SK-N-MC (cell line): ENCODE data around the gene PTPRN2.

Experiments
- DNase-seq: peaks from one replicate; pipeline ENCODE4 v3.0.0-alpha.2; 2011; ENCODE audit warnings: low read depth, low spot score
- H3K27ac ChIP-seq: fragments of 200-600 bp; sonication (generic); 2 replicates; pipeline ENCODE4 v1.5.1; 2016; ENCODE audit warnings: mixed run types
- H3K36me3 ChIP-seq: fragments of 200-600 bp; sonication (generic); 2 replicates; pipeline ENCODE4 v1.6.1; 2017; ENCODE audit warnings: antibody characterized with exemption, low read length, mixed read lengths; ENCODE audit not compliant: insufficient read depth
- H3K4me3 ChIP-seq: fragments of 200-600 bp; sonication (generic); 2 replicates; pipeline ENCODE4 v1.5.1; 2016
- H3K9ac ChIP-seq: fragments of 200-600 bp; sonication (generic); 2 replicates; pipeline ENCODE4 v1.8.0; 2017; ENCODE audit warnings: mixed run types, mixed read lengths; ENCODE audit not compliant: insufficient read length
- H3K9me3 ChIP-seq: fragments of 200-600 bp; sonication (generic); 2 replicates; pipeline ENCODE4 v1.6.1; 2017; ENCODE audit warnings: low read depth, mild to moderate bottlenecking, antibody characterized with exemption, low read length, moderate library complexity, mixed read lengths
- EZH2 ChIP-seq: fragments of 200-600 bp; sonication (generic); IDR thresholded peaks from one replicate; pipeline ENCODE4 v1.6.1; 2017; ENCODE audit warnings: antibody characterized with exemption
- FOXP2 ChIP-seq: optimal IDR thresholded peaks from 2 replicates; pipeline ENCODE3; 2011; ENCODE audit warnings: mild to moderate bottlenecking, moderate library complexity; ENCODE audit not compliant: insufficient read depth; ENCODE audit errors: extremely low read length, control extremely low read depth
- POLR2AphosphoS5 ChIP-seq: IDR thresholded peaks from 2 replicates; pipeline ENCODE4 v1.6.1; 2012; ENCODE audit warnings: mild to moderate bottlenecking, low read depth, low read length, borderline replicate concordance

Gene PTPRN2

DNA sequence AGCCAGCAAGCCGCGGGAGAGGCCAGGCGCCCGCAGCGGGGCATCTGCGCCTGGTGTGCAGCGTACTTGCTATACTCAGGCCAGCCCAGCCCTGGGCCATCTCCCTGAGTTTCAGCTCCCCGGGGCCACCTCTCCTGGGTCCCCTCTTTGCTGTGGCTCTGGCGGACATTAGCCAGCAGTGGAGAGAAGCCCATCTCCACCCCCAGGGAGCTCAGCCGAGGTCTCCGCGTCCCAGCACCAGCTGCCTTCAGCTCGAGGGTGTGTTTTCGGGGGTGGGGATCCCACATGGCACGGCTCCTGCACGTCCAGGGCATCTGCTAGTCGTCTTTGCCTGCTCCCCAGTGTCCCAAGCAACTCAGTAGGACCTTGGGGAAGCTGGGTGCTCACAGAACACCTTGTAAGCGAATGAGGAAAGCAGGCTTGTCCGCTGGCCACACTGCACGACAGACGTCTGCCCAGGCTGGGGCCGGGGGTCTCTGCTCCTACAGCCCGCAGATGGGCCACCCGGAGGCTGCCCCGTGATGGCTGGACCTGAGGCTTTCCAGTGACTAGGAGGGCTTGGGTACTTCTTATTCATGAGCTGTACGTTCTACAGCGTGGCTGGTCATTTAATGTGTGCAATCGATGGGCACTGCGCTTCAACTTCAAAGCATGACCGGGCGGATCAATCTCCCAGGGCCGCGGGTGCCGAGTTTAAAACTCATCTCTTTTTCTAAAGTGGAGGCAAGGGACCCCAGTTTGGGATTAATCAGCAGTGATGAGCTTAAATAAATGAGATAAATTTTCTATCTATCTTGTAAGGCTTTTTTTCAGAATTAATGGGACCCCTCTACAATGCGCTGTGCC, 795.2 kb downstream of the PTPRN2 start:
- Histone ChIP-seq H3K27ac (no peak overlapping the region), H3K36me3 (no peaks in the 10 kb centered on the region), H3K9ac (no peak overlapping the region), H3K4me3 (no peak overlapping the region), H3K9me3 (no peaks in the 10 kb centered on the region)
- no peak for DNase-seq
- TF ChIP-seq FOXP2 (no peak), EZH2 (no peak), POLR2AphosphoS5 (no peak)

GRCh38 chr7:157791666-157792065, 796.0 kb downstream of the PTPRN2 start:
- no peaks in the 10 kb centered on the region for H3K9me3 ChIP-seq
- DNase-seq, result no peak

DNA sequence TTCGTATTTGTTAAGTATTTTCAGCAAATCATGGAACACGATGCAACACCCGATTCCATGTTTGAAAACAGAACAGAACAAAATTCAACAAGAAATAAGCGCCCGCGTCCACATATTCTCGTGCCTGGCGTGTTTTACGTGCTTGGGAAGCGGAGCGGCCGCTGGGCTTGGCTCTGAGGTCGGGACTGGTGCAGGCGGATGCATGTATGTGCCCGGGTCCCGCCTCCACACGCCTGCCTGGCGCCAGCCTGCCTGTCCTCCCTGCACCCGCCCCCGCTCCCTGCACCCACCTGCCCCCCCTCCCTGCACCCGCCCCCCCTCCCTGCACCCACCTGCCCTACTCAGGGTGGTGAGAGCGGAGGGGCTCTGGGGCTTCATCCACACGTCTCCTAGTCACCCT, 796.4 kb downstream of the PTPRN2 start:
- TF ChIP-seq FOXP2 (no peak), EZH2 (no peak)
- H3K4me3 ChIP-seq, result no peak overlapping the region
- no peak for DNase-seq
- no peak overlapping the region for H3K9ac ChIP-seq
- H3K9me3 ChIP-seq, result no peaks in the 10 kb centered on the region
- H3K27ac ChIP-seq, result no peak overlapping the region
- H3K36me3 ChIP-seq, result no peaks in the 10 kb centered on the region

More at GRCh38 chr7:157791666-157792065, 796.0 kb downstream of the PTPRN2 start:
- H3K9ac ChIP-seq, result no peak overlapping the region
- TF ChIP-seq FOXP2, result no peak
- TF ChIP-seq POLR2AphosphoS5, result no peak
- TF ChIP-seq EZH2, result no peak
- no peaks in the 10 kb centered on the region for H3K36me3 ChIP-seq
- no peak overlapping the region for H3K27ac ChIP-seq
- H3K4me3 ChIP-seq, result no peak overlapping the region

DNA sequence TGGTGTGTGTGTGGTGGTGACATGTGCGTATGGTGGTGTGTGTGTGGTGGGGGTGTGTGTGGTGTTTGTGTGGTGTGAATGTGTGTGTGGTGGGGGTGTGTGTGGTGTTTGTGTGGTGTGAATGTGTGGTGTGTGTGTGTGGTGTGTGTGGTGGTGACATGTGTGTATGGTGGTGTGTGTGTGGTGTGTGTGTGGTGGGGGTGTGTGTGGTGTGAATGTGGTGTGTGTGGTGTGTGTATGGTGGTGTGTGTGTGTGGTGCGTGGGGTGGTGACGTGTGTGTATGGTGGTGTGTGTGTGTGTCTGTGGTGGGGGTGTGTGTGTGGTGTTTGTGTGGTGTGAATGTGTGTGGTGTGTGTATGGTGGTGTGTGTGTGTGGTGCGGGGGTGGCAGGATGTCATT, 797.7 kb downstream of the PTPRN2 start:
- Histone ChIP-seq H3K4me3 (no peak overlapping the region), H3K27ac (no peak overlapping the region), H3K9me3 (no peaks in the 10 kb centered on the region), H3K36me3 (no peaks in the 10 kb centered on the region), H3K9ac (no peak overlapping the region)
- no peak for DNase-seq
- TF ChIP-seq EZH2, result no peak
- TF ChIP-seq FOXP2, result no peak
- TF ChIP-seq POLR2AphosphoS5, result no peak

DNA sequence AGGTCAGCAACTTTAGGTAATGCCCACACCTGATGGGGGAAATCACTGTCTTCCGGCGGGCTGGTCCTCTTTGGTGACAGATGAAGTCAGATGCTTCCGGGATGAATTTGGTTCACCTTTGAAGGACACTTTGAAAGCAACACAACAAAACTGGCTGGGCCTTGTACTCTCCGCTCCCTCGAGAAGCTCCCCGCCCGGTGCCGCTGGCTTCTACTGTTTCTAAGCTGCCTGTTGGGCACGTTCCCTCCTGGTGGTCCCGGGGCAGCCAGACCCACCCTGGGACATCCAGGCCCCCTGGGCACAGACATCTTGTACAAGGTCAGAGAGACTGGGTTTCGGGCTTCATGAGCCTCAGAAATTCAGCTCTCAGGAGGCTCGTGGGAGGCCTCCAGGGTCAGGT, 798.5 kb downstream of the PTPRN2 start:
- no peak overlapping the region for H3K9ac ChIP-seq
- no peaks in the 10 kb centered on the region for H3K9me3 ChIP-seq
- no peak overlapping the region for H3K27ac ChIP-seq
- no peaks in the 10 kb centered on the region for H3K36me3 ChIP-seq
- no peak for DNase-seq
- no peak overlapping the region for H3K4me3 ChIP-seq
- TF ChIP-seq POLR2AphosphoS5, result no peak
- TF ChIP-seq EZH2, result no peak
- TF ChIP-seq FOXP2, result no peak

DNA sequence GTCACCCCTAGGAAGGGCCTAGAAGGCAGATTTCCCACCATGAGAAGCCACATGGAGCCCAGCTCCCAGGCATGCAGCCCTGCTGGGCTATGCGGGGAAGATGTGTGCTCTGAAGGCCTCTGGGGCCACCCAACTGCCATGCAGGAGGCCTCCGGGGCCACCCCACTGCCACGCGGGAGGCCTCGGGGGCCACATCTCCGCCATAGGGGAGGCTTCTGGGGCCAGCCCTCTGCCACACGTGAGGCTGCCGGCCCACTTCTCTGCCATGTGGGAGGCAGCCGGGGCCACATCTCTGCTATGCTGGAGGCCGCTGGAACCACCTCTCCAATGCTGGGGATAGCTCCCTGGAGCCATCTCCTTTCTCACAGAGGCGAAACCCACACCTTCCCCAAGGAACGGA, 799.0 kb downstream of the PTPRN2 start:
- no peaks in the 10 kb centered on the region for H3K9me3 ChIP-seq
- TF ChIP-seq EZH2, result no peak
- TF ChIP-seq FOXP2, result no peak
- TF ChIP-seq POLR2AphosphoS5, result no peak

DNA sequence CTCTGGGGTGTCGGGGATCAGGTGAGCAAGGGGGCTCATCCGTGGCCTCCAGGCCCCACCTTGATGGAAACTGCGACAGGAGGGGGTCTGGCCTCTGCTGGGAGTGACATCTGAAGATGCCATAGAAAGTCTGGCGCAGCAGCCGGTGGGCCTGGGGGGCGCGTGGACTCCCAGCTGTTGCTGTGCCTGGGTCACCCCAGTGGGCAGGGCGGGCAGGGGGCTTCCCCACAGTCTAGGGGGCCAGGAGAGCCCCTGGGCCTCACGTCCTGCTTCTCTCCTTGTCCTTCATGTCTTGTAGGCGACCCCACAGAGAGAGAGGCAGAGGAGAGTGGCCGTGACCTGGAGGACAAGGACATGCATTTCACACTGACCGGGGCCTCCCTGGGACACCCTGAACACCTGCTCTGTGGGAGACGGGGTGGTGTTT, 800.3 kb downstream of the PTPRN2 start:
- no peaks in the 10 kb centered on the region for H3K9me3 ChIP-seq
- DNase-seq, result no peak
- no peak overlapping the region for H3K4me3 ChIP-seq
- TF ChIP-seq FOXP2 (no peak), POLR2AphosphoS5 (no peak), EZH2 (no peak)
- no peak overlapping the region for H3K9ac ChIP-seq
- H3K27ac ChIP-seq, result no peak overlapping the region
- H3K36me3 ChIP-seq, result no peaks in the 10 kb centered on the region

More for the DNA sequence above, 799.0 kb downstream of the PTPRN2 start:
- Histone ChIP-seq H3K4me3 (no peak overlapping the region), H3K27ac (no peak overlapping the region), H3K36me3 (no peaks in the 10 kb centered on the region), H3K9ac (no peak overlapping the region)
- DNase-seq, result no peak

DNA sequence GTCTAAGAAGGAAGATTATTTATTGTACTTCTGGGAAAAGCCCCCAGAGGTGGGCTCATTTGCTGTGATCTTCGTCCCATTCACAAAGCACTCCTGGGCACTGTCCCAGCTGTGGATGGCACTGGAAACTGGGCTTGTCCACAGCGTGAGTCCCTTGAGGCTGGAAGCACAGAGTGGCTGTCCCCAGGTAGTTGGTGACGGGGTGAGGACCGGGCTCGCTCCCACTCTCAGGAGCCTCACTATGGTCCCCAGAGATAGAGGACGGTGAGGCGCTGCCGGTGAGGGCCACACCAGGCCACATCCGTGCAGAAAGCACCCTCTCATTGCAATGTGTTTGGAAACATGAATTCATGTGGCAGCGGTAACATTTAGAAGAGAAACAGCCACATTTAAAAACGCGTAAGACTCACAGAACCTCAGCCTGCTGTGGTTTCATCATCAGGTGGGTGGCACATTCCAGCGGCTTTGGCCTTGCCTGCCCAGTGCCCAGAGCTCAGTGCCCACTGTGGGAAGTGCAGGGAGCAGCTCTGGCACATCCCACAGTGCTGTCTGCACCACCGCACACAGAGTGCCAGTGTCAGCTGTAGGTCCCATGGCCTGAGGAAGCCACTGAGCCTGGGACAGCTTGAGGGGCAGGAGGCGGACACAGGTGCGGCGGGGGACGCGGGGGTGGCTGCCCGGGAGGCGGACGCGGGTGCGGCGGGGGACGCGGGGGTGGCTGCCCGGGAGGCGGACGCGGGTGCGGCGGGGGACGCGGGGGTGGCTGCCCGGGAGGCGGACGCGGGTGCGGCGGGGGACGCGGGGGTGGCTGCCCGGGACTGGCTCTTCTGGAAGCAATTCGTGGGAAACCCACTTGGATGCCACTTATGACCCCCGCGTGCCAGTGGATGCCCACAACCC, 801.0 kb downstream of the PTPRN2 start:
- no peaks in the 10 kb centered on the region for H3K9me3 ChIP-seq
- no peak overlapping the region for H3K4me3 ChIP-seq
- no peak for DNase-seq
- no peak overlapping the region for H3K9ac ChIP-seq
- no peaks in the 10 kb centered on the region for H3K36me3 ChIP-seq
- TF ChIP-seq FOXP2 (no peak), EZH2 (no peak), POLR2AphosphoS5 (no peak)
- no peak overlapping the region for H3K27ac ChIP-seq
